ENCODE results near the gene KLHDC8A.
"Not testable (repeated sequence)": the region's sequence is repeated elsewhere in the genome, so short reads cannot be mapped to it uniquely, and the experiment has no call there.

KLHDC8A gene

GRCh38 chr1:205318231-205318991, 38.3 kb downstream of the KLHDC8A start:
- DNase-seq (ENCODE audit: low spot score), result no peak

- no peak for DNase-seq (ENCODE audit: low spot score)
Observed at GRCh38 chr1:205317311-205317917, 39.3 kb downstream of the KLHDC8A start.

GRCh38 chr1:205316161-205316566, 40.6 kb downstream of the KLHDC8A start:
- DNase-seq (ENCODE audit: low spot score), result no peak

GRCh38 chr1:205315008-205315618, 41.6 kb downstream of the KLHDC8A start:
- no peak for DNase-seq (ENCODE audit: low spot score)

GRCh38 chr1:205313563-205314308, 43.0 kb downstream of the KLHDC8A start:
- DNase-seq (ENCODE audit: low spot score), result no peak

- DNase-seq (ENCODE audit: low spot score), result no peak
Observed at GRCh38 chr1:205312866-205313562, 43.7 kb downstream of the KLHDC8A start.

- no peak for DNase-seq (ENCODE audit: low spot score)
Observed at GRCh38 chr1:205310976-205311704, 45.6 kb downstream of the KLHDC8A start.

GRCh38 chr1:205309741-205310140, 47.0 kb downstream of the KLHDC8A start:
- no peak for DNase-seq (ENCODE audit: low spot score)

- peak; percentile 28 for DNase-seq (ENCODE audit: low spot score)
Observed at GRCh38 chr1:205306929-205307566, 49.7 kb downstream of the KLHDC8A start.

- no peak for DNase-seq (ENCODE audit: low spot score)
Observed at GRCh38 chr1:205304695-205305070, 52.0 kb downstream of the KLHDC8A start.

- DNase-seq (ENCODE audit: low spot score), result no peak
Observed at GRCh38 chr1:205304046-205304694, 52.6 kb downstream of the KLHDC8A start.

- DNase-seq (ENCODE audit: low spot score), result no peak
Observed at GRCh38 chr1:205303247-205303888, 53.4 kb downstream of the KLHDC8A start.

- no peak for DNase-seq (ENCODE audit: low spot score)
Observed at GRCh38 chr1:205301842-205302588, 54.7 kb downstream of the KLHDC8A start.

- no peak for DNase-seq (ENCODE audit: low spot score)
Observed at GRCh38 chr1:205301205-205301821, 55.4 kb downstream of the KLHDC8A start.

GRCh38 chr1:205300149-205300548, 56.6 kb downstream of the KLHDC8A start:
- no peak for DNase-seq (ENCODE audit: low spot score)

- DNase-seq (ENCODE audit: low spot score), result no peak
Observed at GRCh38 chr1:205298191-205298994, 58.3 kb downstream of the KLHDC8A start.

- DNase-seq (ENCODE audit: low spot score), result not testable (repeated sequence)
Observed at GRCh38 chr1:205297546-205298177, 59.1 kb downstream of the KLHDC8A start.

Measured in hematopoietic multipotent progenitor cell treated with erythropoietin and hydrocortisone succinate and interleukin-3 and kit ligand, for 15 days (in vitro differentiated cells).